ENCODE measurements around the gene NEGR1. TPM values are rescaled to one million over a fixed set of nuclear protein-coding genes. Genes with fewer than 3 reads are reported as not detected.

The NEGR1 gene
- total RNA-seq, 6 donors from 2014 or later, result 3.1 to 14.7 (median 8.9) TPM

DNA sequence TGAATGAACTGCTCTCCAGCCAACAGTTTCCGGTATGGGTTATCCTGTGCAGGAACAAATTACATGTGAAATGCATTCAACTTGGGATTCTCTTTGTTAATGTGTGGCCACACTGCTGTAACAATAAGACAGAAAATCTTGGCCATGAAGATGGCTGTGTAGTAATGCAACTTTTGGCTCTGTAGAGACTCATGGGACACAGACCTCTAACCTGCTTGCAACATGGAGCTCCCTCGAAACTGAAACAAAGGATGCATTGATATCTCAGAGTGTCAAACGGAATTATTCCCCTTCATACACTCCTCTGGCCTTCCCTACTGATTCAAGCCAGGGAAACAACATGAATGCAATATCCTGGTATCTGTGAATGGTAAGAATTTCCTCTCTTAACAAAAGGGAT is 642.2 kb downstream of the NEGR1 start:
- TF ChIP-seq EP300 (IDR thresholded peaks at IDR 0.05) (no peak), POLR2A (IDR thresholded peaks at IDR 0.05) (no peak), POLR2AphosphoS5 (IDR thresholded peaks at IDR 0.05) (no peak)
- TF ChIP-seq, protein P1, sequence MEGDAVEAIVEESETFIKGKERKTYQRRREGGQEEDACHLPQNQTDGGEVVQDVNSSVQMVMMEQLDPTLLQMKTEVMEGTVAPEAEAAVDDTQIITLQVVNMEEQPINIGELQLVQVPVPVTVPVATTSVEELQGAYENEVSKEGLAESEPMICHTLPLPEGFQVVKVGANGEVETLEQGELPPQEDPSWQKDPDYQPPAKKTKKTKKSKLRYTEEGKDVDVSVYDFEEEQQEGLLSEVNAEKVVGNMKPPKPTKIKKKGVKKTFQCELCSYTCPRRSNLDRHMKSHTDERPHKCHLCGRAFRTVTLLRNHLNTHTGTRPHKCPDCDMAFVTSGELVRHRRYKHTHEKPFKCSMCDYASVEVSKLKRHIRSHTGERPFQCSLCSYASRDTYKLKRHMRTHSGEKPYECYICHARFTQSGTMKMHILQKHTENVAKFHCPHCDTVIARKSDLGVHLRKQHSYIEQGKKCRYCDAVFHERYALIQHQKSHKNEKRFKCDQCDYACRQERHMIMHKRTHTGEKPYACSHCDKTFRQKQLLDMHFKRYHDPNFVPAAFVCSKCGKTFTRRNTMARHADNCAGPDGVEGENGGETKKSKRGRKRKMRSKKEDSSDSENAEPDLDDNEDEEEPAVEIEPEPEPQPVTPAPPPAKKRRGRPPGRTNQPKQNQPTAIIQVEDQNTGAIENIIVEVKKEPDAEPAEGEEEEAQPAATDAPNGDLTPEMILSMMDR (IDR thresholded peaks at IDR 0.05), result no peak
- Histone ChIP-seq H3K27ac (no peak overlapping the region), H3K27me3 (no peaks in the 10 kb centered on the region), H3K4me1 (no peaks in the 10 kb centered on the region), H3K4me3 (no peak overlapping the region), H3K36me3 (no peaks in the 10 kb centered on the region), H3K9me3 (no peaks in the 10 kb centered on the region)
- 82 to 87% methylated on average over 3 of the region's 3 CpGs for WGBS, 2 donors
- ATAC-seq (ENCODE audit: low FRiP score in 2 of 2) (peak in 1 of 2 donors; percentile 47), DNase-seq (no peak)

GRCh38 chr1:71638081-71638766 is 644.1 kb downstream of the NEGR1 start:
- H3K4me3 ChIP-seq, result no peak overlapping the region
- 59 to 76% methylated on average over 4 of the region's 4 CpGs for WGBS, 2 donors
- DNase-seq (no peak), ATAC-seq (ENCODE audit: low FRiP score in 2 of 2) (no peak)
- TF ChIP-seq, protein P1 (IDR thresholded peaks at IDR 0.05), result no peak
- TF ChIP-seq POLR2AphosphoS5 (IDR thresholded peaks at IDR 0.05) (no peak), EP300 (IDR thresholded peaks at IDR 0.05) (no peak), POLR2A (IDR thresholded peaks at IDR 0.05) (no peak)
- H3K9me3 ChIP-seq, result no peaks in the 10 kb centered on the region
- no peak overlapping the region for H3K27ac ChIP-seq
- H3K36me3 ChIP-seq, result no peaks in the 10 kb centered on the region
- H3K27me3 ChIP-seq, result no peaks in the 10 kb centered on the region
- H3K4me1 ChIP-seq, result no peaks in the 10 kb centered on the region

DNA sequence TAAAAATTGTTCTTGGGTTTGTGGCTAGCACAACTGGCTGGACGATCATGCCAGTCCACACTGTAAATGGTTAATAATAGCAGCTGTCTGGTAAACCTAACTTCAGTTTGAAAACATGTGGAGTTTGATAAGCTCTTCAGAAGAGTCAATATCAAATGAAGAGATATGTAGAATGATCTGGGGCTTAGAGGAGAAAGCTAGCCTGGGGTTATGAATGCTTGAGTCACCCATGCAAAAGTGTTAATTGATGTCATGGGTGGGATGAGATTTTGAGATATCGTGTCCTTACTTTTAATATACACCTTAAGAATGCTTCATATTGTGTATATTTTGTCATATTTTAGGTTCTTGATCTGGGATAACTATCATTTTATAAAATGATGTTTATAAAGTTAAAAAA is 646.8 kb downstream of the NEGR1 start:
- no peaks in the 10 kb centered on the region for H3K36me3 ChIP-seq
- H3K4me1 ChIP-seq, result no peaks in the 10 kb centered on the region
- no peaks in the 10 kb centered on the region for H3K9me3 ChIP-seq
- no peak for DNase-seq
- H3K27ac ChIP-seq, result no peak overlapping the region
- H3K4me3 ChIP-seq, result no peak overlapping the region
- TF ChIP-seq, protein P1 (IDR thresholded peaks at IDR 0.05), result no peak
- TF ChIP-seq POLR2AphosphoS5 (IDR thresholded peaks at IDR 0.05) (no peak), POLR2A (IDR thresholded peaks at IDR 0.05) (no peak), EP300 (IDR thresholded peaks at IDR 0.05) (no peak)
- no peak for ATAC-seq (ENCODE audit: low FRiP score in 2 of 2)
- 85 to 93% methylated on average over 2 of the region's 2 CpGs for WGBS, 2 donors
- no peaks in the 10 kb centered on the region for H3K27me3 ChIP-seq

- TF ChIP-seq POLR2AphosphoS5 (IDR thresholded peaks at IDR 0.05), result no peak
- TF ChIP-seq EP300 (IDR thresholded peaks at IDR 0.05), result no peak
- TF ChIP-seq POLR2A (IDR thresholded peaks at IDR 0.05), result no peak
- DNase-seq (no peak), ATAC-seq (ENCODE audit: low FRiP score in 2 of 2) (no peak)
- no peak overlapping the region for H3K4me3 ChIP-seq
- H3K4me1 ChIP-seq, result no peaks in the 10 kb centered on the region
- no peaks in the 10 kb centered on the region for H3K36me3 ChIP-seq
- H3K27ac ChIP-seq, result no peak overlapping the region
- H3K9me3 ChIP-seq, result no peaks in the 10 kb centered on the region
- no peaks in the 10 kb centered on the region for H3K27me3 ChIP-seq
These were observed 648.2 kb downstream of the NEGR1 start for GRCh38 chr1:71634159-71634558.

- Histone ChIP-seq H3K36me3 (no peaks in the 10 kb centered on the region), H3K9me3 (no peaks in the 10 kb centered on the region), H3K27ac (no peak overlapping the region), H3K27me3 (no peaks in the 10 kb centered on the region), H3K4me3 (no peak overlapping the region), H3K4me1 (no peaks in the 10 kb centered on the region)
- no peak for TF ChIP-seq EP300 (IDR thresholded peaks at IDR 0.05)
- ATAC-seq (ENCODE audit: low FRiP score in 2 of 2), result no peak
- DNase-seq, result no peak
- 79 to 90% methylated on average over 1 of the region's 1 CpG for WGBS, 2 donors
These were observed 652.3 kb downstream of the NEGR1 start for GRCh38 chr1:71630073-71630472.

- ATAC-seq (ENCODE audit: low FRiP score in 2 of 2), result no peak
- no peaks in the 10 kb centered on the region for H3K4me1 ChIP-seq
- no peaks in the 10 kb centered on the region for H3K27me3 ChIP-seq
- no peak overlapping the region for H3K27ac ChIP-seq
- no peaks in the 10 kb centered on the region for H3K9me3 ChIP-seq
- DNase-seq, result no peak
- no peak for TF ChIP-seq POLR2A (IDR thresholded peaks at IDR 0.05)
- no peaks in the 10 kb centered on the region for H3K36me3 ChIP-seq
- no peak overlapping the region for H3K4me3 ChIP-seq
These were observed 657.3 kb downstream of the NEGR1 start for GRCh38 chr1:71625004-71625403.

Measured in upper lobe of left lung (tissue), 6 donors.